Neural progenitor cell (in vitro differentiated cells): ENCODE results near the gene ECT2L. TPM values are rescaled to one million over a fixed set of nuclear protein-coding genes. Genes with fewer than 3 reads are reported as not detected.

Experiments used
- DNase-seq: peaks from one replicate; pipeline ENCODE4 v3.0.0-alpha.2; 2016; ENCODE audit warnings: low spot score
- H2AFZ ChIP-seq: fragments of 200-600 bp; sonication (generic); replicated peaks from 2 replicates; pipeline ENCODE4 v1.6.1; 2016; ENCODE audit warnings: antibody characterized with exemption
- H3F3A ChIP-seq: fragments of 200-600 bp; sonication (generic); 2 replicates; pipeline ENCODE4 v1.6.1; 2016; ENCODE audit warnings: antibody characterized with exemption, low read depth
- H3K27ac ChIP-seq: fragments of 200-600 bp; sonication (generic); 2 replicates; pipeline ENCODE4 v1.5.1; 2016; ENCODE audit warnings: mild to moderate bottlenecking
- H3K27me3 ChIP-seq: fragments of 200-600 bp; sonication (generic); 2 replicates; pipeline ENCODE4 v1.6.1; 2016; ENCODE audit warnings: mild to moderate bottlenecking, moderate library complexity
- H3K36me3 ChIP-seq: fragments of 200-600 bp; sonication (generic); 2 replicates; pipeline ENCODE4 v1.5.1; 2016
- H3K4me1 ChIP-seq: fragments of 200-600 bp; sonication (generic); 2 replicates; pipeline ENCODE4 v1.6.1; 2016; ENCODE audit warnings: mixed run types
- H3K4me2 ChIP-seq: fragments of 200-600 bp; sonication (generic); 2 replicates; pipeline ENCODE4 v1.6.1; 2016
- H3K4me3 ChIP-seq: fragments of 200-600 bp; sonication (generic); 2 replicates; pipeline ENCODE4 v1.5.1; 2016
- H3K79me2 ChIP-seq: fragments of 200-600 bp; sonication (generic); 2 replicates; pipeline ENCODE4 v1.6.1; 2016; ENCODE audit warnings: low read depth
- H3K9ac ChIP-seq: fragments of 200-600 bp; sonication (generic); 2 replicates; pipeline ENCODE4 v1.6.1; 2016
- H3K9me3 ChIP-seq: fragments of 200-600 bp; sonication (generic); 2 replicates; pipeline ENCODE4 v1.5.1; 2016; ENCODE audit warnings: low read depth
- H4K20me1 ChIP-seq: fragments of 200-600 bp; sonication (generic); 2 replicates; pipeline ENCODE4 v1.6.1; 2016; ENCODE audit warnings: low read depth
- H3K27ac Mint-ChIP-seq: 3 replicates; pipeline ENCODE4 v1.8.0; 2021; ENCODE audit warnings: mixed read lengths
- H3K27me3 Mint-ChIP-seq: 2 replicates; pipeline ENCODE4 v1.8.0; 2022; ENCODE audit warnings: low read depth, mild to moderate bottlenecking, inconsistent platforms, moderate library complexity, mixed read lengths; ENCODE audit not compliant: insufficient read depth
- H3K36me3 Mint-ChIP-seq: 3 replicates; pipeline ENCODE4 v1.8.0; 2021; ENCODE audit warnings: mixed read lengths
- H3K4me1 Mint-ChIP-seq: 3 replicates; pipeline ENCODE4 v1.8.0; 2021; ENCODE audit warnings: mixed read lengths
- H3K4me3 Mint-ChIP-seq: 3 replicates; pipeline ENCODE4 v1.8.0; 2021; ENCODE audit warnings: mild to moderate bottlenecking, moderate library complexity, mixed read lengths
- H3K9me3 Mint-ChIP-seq: 3 replicates; pipeline ENCODE4 v1.8.0; 2020; ENCODE audit warnings: mixed read lengths
- EZH2 ChIP-seq: fragments of 200-600 bp; sonication (generic); IDR thresholded peaks from 2 replicates; pipeline ENCODE4 v1.6.1; 2017; ENCODE audit warnings: antibody characterized with exemption, mild to moderate bottlenecking, moderate library complexity
- EZH2phosphoT487 ChIP-seq: fragments of 200-600 bp; sonication (generic); IDR thresholded peaks from 2 replicates; pipeline ENCODE4 v1.6.1; 2017; ENCODE audit warnings: antibody characterized with exemption
- total RNA-seq: library from RNA; depleted of rRNA; stranded (reverse); fragments of >200 nt; gene quantifications from 2 replicates; pipeline ENCODE4 v1.2.3, GENCODE V29; 2015; ENCODE audit warnings: low replicate concordance
- TF ChIP-seq, protein P1 (sequence below): fragments of 200-600 bp; sonication (generic); IDR thresholded peaks from 2 replicates; pipeline ENCODE4 v1.5.1; 2017; ENCODE audit warnings: antibody characterized with exemption, mild to moderate bottlenecking

Gene ECT2L
- total RNA-seq, 1 donor from 2014 or later: not detected

DNA sequence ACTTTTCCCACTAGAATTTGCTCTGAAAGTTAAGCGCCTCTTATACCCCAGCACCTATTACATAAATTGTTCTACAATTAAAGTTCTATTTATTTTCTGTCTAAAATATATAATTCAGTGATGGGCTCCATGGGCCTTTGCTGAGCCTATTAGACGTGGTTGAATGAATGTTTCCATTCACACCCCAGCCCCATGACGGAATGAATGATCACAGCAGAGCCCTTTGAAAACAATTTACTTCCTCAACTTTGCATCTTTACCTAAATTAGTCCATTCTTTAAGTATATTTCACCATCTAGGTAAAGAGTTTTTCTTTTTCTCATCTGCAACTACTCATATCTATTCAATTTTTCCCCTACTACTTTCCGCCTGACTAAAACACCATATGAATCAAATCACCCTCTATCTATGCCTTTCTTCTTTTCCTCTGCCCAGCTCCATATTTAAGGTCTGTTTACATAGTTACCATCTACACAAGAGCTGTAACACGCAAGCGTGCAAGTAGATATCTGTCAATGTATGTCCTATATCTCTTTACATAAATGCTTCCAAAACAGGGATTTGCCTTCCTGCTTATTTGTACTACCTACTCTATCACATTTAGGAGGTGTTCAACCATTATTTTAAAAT lies 69.7 kb downstream of the ECT2L start:
- no peak overlapping the region for H3K27ac Mint-ChIP-seq
- H3K36me3 Mint-ChIP-seq: no peaks in the 10 kb centered on the region
- H3K4me3 Mint-ChIP-seq: no peak overlapping the region

DNA sequence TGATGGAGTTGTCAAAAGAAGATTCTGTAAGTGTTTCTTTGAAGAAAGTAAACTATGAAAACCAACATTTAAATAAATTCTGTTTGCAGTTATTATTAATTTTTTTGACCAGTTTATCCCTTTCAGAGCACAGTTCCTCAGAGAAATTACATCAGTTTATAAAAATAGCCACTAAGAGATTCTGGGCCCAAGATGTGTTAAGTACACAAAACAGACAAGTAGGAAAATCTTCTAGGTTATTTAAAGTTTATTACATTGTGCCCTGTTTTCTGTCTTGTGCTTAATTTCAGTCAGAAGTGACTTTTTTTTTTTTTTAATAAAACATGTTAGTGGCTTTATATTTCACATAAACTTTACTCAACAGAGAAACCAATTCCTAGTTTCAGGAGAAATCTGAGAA lies 72.3 kb downstream of the ECT2L start:
- Histone ChIP-seq H3K36me3 (no peaks in the 10 kb centered on the region), H3K79me2 (no peaks in the 10 kb centered on the region), H3K4me3 (no peak overlapping the region), H3F3A (no peaks in the 10 kb centered on the region), H3K9ac (no peak overlapping the region), H3K4me1 (peaks cover 10% of the 10 kb centered on the region), H3K4me2 (no peak overlapping the region), H3K9me3 (no peaks in the 10 kb centered on the region), H2AFZ (peak overlapping the region; percentile 98), H3K27ac (no peak overlapping the region), H3K27me3 (no peaks in the 10 kb centered on the region), H4K20me1 (no peaks in the 10 kb centered on the region)
- no peaks in the 10 kb centered on the region for H3K27me3 Mint-ChIP-seq
- no peaks in the 10 kb centered on the region for H3K9me3 Mint-ChIP-seq
- peaks cover 19% of the 10 kb centered on the region for H3K4me1 Mint-ChIP-seq
- no peak for DNase-seq
- no peak overlapping the region for H3K27ac Mint-ChIP-seq
- H3K36me3 Mint-ChIP-seq: no peaks in the 10 kb centered on the region
- TF ChIP-seq, protein P1, sequence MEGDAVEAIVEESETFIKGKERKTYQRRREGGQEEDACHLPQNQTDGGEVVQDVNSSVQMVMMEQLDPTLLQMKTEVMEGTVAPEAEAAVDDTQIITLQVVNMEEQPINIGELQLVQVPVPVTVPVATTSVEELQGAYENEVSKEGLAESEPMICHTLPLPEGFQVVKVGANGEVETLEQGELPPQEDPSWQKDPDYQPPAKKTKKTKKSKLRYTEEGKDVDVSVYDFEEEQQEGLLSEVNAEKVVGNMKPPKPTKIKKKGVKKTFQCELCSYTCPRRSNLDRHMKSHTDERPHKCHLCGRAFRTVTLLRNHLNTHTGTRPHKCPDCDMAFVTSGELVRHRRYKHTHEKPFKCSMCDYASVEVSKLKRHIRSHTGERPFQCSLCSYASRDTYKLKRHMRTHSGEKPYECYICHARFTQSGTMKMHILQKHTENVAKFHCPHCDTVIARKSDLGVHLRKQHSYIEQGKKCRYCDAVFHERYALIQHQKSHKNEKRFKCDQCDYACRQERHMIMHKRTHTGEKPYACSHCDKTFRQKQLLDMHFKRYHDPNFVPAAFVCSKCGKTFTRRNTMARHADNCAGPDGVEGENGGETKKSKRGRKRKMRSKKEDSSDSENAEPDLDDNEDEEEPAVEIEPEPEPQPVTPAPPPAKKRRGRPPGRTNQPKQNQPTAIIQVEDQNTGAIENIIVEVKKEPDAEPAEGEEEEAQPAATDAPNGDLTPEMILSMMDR: no peak
- TF ChIP-seq EZH2phosphoT487 (no peak), EZH2 (no peak)
- H3K4me3 Mint-ChIP-seq: no peak overlapping the region

More for the DNA sequence above, 69.7 kb downstream of the ECT2L start:
- H3K27me3 ChIP-seq: no peaks in the 10 kb centered on the region
- H3K9me3 ChIP-seq: no peaks in the 10 kb centered on the region
- H4K20me1 ChIP-seq: no peaks in the 10 kb centered on the region
- H3K4me1 ChIP-seq: peaks cover 10% of the 10 kb centered on the region
- no peak for DNase-seq
- no peak overlapping the region for H2AFZ ChIP-seq
- TF ChIP-seq EZH2: no peak
- TF ChIP-seq, protein P1: no peak
- TF ChIP-seq EZH2phosphoT487: no peak
- H3K27ac ChIP-seq: no peak overlapping the region
- H3K79me2 ChIP-seq: no peaks in the 10 kb centered on the region
- H3K36me3 ChIP-seq: no peaks in the 10 kb centered on the region
- no peak overlapping the region for H3K4me3 ChIP-seq
- H3K9ac ChIP-seq: no peak overlapping the region
- no peak overlapping the region for H3K4me2 ChIP-seq
- H3F3A ChIP-seq: no peaks in the 10 kb centered on the region
- Mint-ChIP-seq H3K9me3 (peaks cover 2% of the 10 kb centered on the region), H3K27me3 (no peaks in the 10 kb centered on the region), H3K4me1 (peaks cover 29% of the 10 kb centered on the region)

DNA sequence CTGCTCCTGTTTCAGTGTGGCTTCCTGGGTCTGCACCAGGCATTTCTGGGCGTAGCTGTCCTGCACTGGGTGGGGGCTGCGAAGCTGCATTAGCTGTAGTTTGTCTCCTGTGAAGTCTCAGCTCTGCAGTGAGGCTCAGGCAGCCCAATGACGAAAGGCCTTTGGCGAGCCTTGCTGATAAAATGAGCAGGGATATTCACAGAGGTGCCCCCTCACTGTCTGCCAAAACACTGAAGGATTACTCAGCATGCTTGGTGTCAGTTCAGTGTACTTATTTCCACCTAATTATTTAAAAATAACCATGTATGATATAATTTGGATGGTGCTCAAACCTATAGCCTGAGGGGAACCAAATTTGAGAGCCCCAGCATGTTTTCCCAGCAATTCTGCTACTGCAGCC lies 73.5 kb downstream of the ECT2L start:
- Mint-ChIP-seq H3K27ac (no peak overlapping the region), H3K4me3 (no peak overlapping the region), H3K9me3 (no peaks in the 10 kb centered on the region), H3K4me1 (peaks cover 17% of the 10 kb centered on the region), H3K36me3 (no peaks in the 10 kb centered on the region), H3K27me3 (no peaks in the 10 kb centered on the region)
- H3K79me2 ChIP-seq: no peaks in the 10 kb centered on the region
- peak; percentile 19 for DNase-seq
- no peak overlapping the region for H3K4me3 ChIP-seq
- H2AFZ ChIP-seq: peak overlapping the region; percentile 98
- no peak overlapping the region for H3K4me2 ChIP-seq
- H3K9me3 ChIP-seq: no peaks in the 10 kb centered on the region
- no peak overlapping the region for H3K27ac ChIP-seq
- H4K20me1 ChIP-seq: no peaks in the 10 kb centered on the region
- no peak overlapping the region for H3K9ac ChIP-seq
- no peaks in the 10 kb centered on the region for H3K27me3 ChIP-seq
- H3F3A ChIP-seq: no peaks in the 10 kb centered on the region
- no peaks in the 10 kb centered on the region for H3K36me3 ChIP-seq
- peaks cover 10% of the 10 kb centered on the region for H3K4me1 ChIP-seq
- TF ChIP-seq, protein P1: no peak
- no peak for TF ChIP-seq EZH2
- no peak for TF ChIP-seq EZH2phosphoT487
